Adrenal gland (tissue), 5 donors: Measurements from ENCODE around the gene TAF4.

Experiments used
- POLR2A ChIP-seq, 2 donors: fragments of 450-650 bp; IDR thresholded peaks; one replicate each; pipeline ENCODE4 v1.6.1; 2017; ENCODE audit warnings: antibody characterized with exemption in 2 of 2, mild to moderate bottlenecking in 2 of 2, moderate library complexity in 1 of 2
- TF ChIP-seq, protein P1 (sequence below), 6 experiments: fragments of 450-650 bp in 4 of 6; fragments of 200-600 bp in 2 of 6; sonication (generic) in 1 of 6; IDR thresholded peaks; 1 replicate in 5 of 6; 2 replicates in 1 of 6; pipeline versions ENCODE4 v1.5.1 to v1.8.0; 2016 to 2021; ENCODE audit warnings: antibody characterized with exemption in 6 of 6, mild to moderate bottlenecking in 2 of 6, moderate library complexity in 1 of 6
- donor health status: DM: no; HTN: no; CAD: no.

DNA sequence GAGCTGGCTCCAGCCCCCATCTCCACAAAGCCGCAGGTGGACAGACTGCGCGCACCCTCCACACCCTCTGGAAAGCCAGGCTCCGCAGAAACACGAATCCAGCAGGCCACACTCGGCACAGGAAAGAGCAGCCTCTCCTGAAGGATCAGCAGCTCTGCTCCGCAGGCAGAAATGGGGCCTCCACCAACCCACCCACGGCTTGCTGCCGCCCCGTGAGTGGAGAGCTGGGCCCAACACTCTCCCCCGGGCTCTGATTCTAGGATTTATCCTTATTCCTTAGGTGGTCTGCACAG is 39.2 kb downstream of the TAF4 start:
- TF ChIP-seq, protein P1, sequence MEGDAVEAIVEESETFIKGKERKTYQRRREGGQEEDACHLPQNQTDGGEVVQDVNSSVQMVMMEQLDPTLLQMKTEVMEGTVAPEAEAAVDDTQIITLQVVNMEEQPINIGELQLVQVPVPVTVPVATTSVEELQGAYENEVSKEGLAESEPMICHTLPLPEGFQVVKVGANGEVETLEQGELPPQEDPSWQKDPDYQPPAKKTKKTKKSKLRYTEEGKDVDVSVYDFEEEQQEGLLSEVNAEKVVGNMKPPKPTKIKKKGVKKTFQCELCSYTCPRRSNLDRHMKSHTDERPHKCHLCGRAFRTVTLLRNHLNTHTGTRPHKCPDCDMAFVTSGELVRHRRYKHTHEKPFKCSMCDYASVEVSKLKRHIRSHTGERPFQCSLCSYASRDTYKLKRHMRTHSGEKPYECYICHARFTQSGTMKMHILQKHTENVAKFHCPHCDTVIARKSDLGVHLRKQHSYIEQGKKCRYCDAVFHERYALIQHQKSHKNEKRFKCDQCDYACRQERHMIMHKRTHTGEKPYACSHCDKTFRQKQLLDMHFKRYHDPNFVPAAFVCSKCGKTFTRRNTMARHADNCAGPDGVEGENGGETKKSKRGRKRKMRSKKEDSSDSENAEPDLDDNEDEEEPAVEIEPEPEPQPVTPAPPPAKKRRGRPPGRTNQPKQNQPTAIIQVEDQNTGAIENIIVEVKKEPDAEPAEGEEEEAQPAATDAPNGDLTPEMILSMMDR (IDR thresholded peaks at IDR 0.05), result no peak
- TF ChIP-seq POLR2A (IDR thresholded peaks at IDR 0.05), result no peak
